Activated CD8-positive, alpha-beta memory T cell treated with anti-CD3 and anti-CD28 coated beads, Interleukin-2, amount 10 ng/mL, durations not matched to agents 7 days and 5 days (primary cell): Measurements from ENCODE around the gene DNAH8. TPM values are rescaled to one million over a fixed set of nuclear protein-coding genes. Genes with fewer than 3 reads are reported as not detected.
"Not testable (repeated sequence)": the region's sequence is repeated elsewhere in the genome, so short reads cannot be mapped to it uniquely, and the experiment has no call there.

Source experiments
- ATAC-seq: fragments of 150-1000 bp; cut with Tn5 transposase; one replicate; pipeline ENCODE4 v1.10.0; 2021; ENCODE audit warnings: moderate library complexity
- CTCF ChIA-PET: fragments of 350-600 bp; sonication (Branson Sonifier 250); formaldehyde crosslinking; loops from one replicate; lab custom pipeline; 2021; ENCODE audit warnings: antibody characterized with exemption; lab: Charles Lee
- DNase-seq: peaks from one replicate; pipeline ENCODE4 v3.0.0-alpha.2; 2020
- H3K27ac Mint-ChIP-seq: one replicate; pipeline ENCODE4 v1.8.0; 2021; ENCODE audit warnings: mild to moderate bottlenecking, mixed read lengths
- H3K27me3 Mint-ChIP-seq: one replicate; pipeline ENCODE4 v1.8.0; 2021; ENCODE audit warnings: mixed read lengths
- H3K36me3 Mint-ChIP-seq: one replicate; pipeline ENCODE4 v1.8.0; 2021; ENCODE audit warnings: mild to moderate bottlenecking, mixed read lengths
- H3K4me1 Mint-ChIP-seq: one replicate; pipeline ENCODE4 v1.8.0; 2021; ENCODE audit warnings: mixed read lengths
- H3K4me3 Mint-ChIP-seq: one replicate; pipeline ENCODE4 v1.8.0; 2021; ENCODE audit warnings: mild to moderate bottlenecking, moderate library complexity, mixed read lengths
- H3K9me3 Mint-ChIP-seq: one replicate; pipeline ENCODE4 v1.8.0; 2022; ENCODE audit warnings: low read depth, mixed read lengths
- total RNA-seq, 2 experiments: library from RNA; stranded (reverse); gene quantifications; one replicate each; pipeline ENCODE4 v1.2.3, GENCODE V29; 2021

DNAH8 gene
- total RNA-seq, 2 experiments from 2014 or later, result 0.12 to 0.15 TPM

DNA sequence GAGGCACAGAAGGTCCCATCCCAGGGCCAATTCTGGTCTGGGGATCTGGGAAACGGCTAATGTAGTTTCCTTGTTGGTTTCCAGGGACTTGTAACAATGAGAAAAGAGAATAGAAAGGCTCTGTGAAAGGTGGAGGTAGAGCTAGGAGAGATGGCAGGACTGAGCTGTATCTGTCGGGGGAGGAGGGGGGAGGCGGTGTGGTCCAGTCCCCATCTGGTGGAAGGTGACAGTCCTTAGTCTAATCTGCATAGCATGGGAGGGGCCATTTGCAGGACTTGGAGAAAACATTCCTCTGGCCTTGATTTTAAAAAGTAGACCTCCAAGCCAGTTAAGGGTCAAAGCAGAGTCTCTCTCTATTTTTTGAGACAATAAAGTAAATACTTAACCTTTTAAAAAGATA is 137.1 kb downstream of the DNAH8 start:
- CTCF ChIA-PET, result no interaction called here
- Mint-ChIP-seq H3K27ac (no peak overlapping the region), H3K27me3 (peaks cover 26% of the 10 kb centered on the region), H3K9me3 (no peaks in the 10 kb centered on the region), H3K4me3 (no peak overlapping the region), H3K4me1 (no peaks in the 10 kb centered on the region), H3K36me3 (no peaks in the 10 kb centered on the region)
- no peak for DNase-seq
- no peak for ATAC-seq

GRCh38 chr6:38853236-38853635 is 138.1 kb downstream of the DNAH8 start:
- H3K9me3 Mint-ChIP-seq, result no peaks in the 10 kb centered on the region
- CTCF ChIA-PET, result no interaction called here
- H3K4me1 Mint-ChIP-seq, result no peaks in the 10 kb centered on the region
- H3K27ac Mint-ChIP-seq, result no peak overlapping the region
- ATAC-seq (no peak), DNase-seq (no peak)
- H3K36me3 Mint-ChIP-seq, result no peaks in the 10 kb centered on the region
- H3K27me3 Mint-ChIP-seq, result peaks cover 29% of the 10 kb centered on the region
- H3K4me3 Mint-ChIP-seq, result no peak overlapping the region

- Mint-ChIP-seq H3K9me3 (no peaks in the 10 kb centered on the region), H3K27ac (no peak overlapping the region), H3K4me3 (no peak overlapping the region), H3K4me1 (no peaks in the 10 kb centered on the region), H3K27me3 (peaks cover 19% of the 10 kb centered on the region), H3K36me3 (no peaks in the 10 kb centered on the region)
- CTCF ChIA-PET, result interaction anchor here (1.3 to 1.6 kb wide), 2 partner anchors 16 to 19 kb away, joined by 3 to 4 read pairs; no protein-coding TSS in a partner anchor
- ATAC-seq (no peak), DNase-seq (no peak)
Measured at GRCh38 chr6:38856492-38856891, 141.4 kb downstream of the DNAH8 start.

DNA sequence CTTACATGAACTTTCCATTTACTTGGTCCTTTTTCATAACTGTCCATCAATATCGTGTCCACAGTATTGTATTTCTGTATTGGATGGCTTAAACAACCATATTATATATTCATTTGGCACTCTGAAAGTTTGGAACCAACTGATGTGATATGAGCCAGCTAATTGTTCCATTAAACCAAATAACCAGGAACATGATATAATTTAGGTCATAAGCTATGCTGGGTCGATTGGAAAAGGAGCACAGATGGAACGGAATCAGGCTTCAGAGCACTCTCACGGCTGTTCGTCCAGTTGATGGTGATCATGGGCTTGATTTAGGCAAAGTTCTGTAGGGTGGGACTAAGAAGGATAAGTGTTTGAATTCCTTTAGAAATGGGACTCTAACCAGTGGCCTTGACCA is 142.7 kb downstream of the DNAH8 start:
- Mint-ChIP-seq H3K27ac (no peak overlapping the region), H3K9me3 (no peaks in the 10 kb centered on the region), H3K4me3 (no peak overlapping the region), H3K36me3 (no peaks in the 10 kb centered on the region), H3K27me3 (peaks cover 16% of the 10 kb centered on the region), H3K4me1 (no peaks in the 10 kb centered on the region)
- ATAC-seq (no peak), DNase-seq (no peak)
- CTCF ChIA-PET, result interaction anchor here (1.3 to 3.1 kb wide), 2 partner anchors 15 to 17 kb away, joined by 3 to 7 read pairs; no protein-coding TSS in a partner anchor

GRCh38 chr6:38860041-38860440 is 144.9 kb downstream of the DNAH8 start:
- Mint-ChIP-seq H3K27me3 (peaks cover 18% of the 10 kb centered on the region), H3K36me3 (no peaks in the 10 kb centered on the region), H3K27ac (no peak overlapping the region), H3K4me3 (no peak overlapping the region), H3K4me1 (no peaks in the 10 kb centered on the region), H3K9me3 (no peaks in the 10 kb centered on the region)
- ATAC-seq, result no peak
- CTCF ChIA-PET, result interaction anchor here (3.1 kb wide), 1 partner anchor 12 kb away, joined by 7 read pairs; no protein-coding TSS in a partner anchor
- DNase-seq, result no peak

GRCh38 chr6:38861926-38862401 is 146.9 kb downstream of the DNAH8 start:
- Mint-ChIP-seq H3K9me3 (no peaks in the 10 kb centered on the region), H3K27me3 (peaks cover 13% of the 10 kb centered on the region), H3K36me3 (no peaks in the 10 kb centered on the region), H3K27ac (no peak overlapping the region), H3K4me3 (no peak overlapping the region), H3K4me1 (no peaks in the 10 kb centered on the region)
- DNase-seq (no peak), ATAC-seq (no peak)
- CTCF ChIA-PET, result no interaction called here

DNA sequence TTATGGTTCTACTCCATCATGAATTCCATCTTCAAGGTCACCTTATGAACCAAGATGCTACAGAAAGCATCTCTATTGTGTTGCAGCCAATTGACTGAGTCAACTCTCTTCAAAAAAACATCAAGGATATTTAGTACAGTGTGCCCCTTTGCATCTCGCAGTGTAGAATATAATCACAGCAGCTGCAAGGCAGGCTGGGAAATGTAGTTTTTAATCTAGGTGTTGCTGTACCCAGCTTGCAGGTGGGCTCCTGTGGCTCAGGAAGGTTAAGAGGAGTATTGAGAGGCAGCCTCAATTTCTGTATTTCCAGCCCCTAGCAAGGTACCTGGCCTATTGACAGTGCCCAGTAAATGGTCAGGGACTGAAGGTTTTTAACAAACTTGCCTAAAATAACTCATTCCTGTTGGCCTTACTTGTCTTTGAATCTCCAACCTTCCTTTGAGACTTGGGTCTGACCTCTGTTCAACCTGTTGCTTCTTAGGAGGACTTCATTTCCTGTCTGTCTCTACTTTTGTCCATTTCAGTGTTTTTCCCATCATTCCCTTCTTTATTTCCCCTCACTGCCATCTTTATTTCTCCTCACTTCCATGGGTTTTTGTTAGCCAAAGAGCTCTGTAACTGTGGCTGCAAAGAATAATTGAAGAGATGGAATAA is 150.5 kb downstream of the DNAH8 start:
- H3K36me3 Mint-ChIP-seq, result no peaks in the 10 kb centered on the region
- CTCF ChIA-PET, result no interaction called here
- no peaks in the 10 kb centered on the region for H3K4me1 Mint-ChIP-seq
- no peak overlapping the region for H3K27ac Mint-ChIP-seq
- no peak overlapping the region for H3K4me3 Mint-ChIP-seq
- H3K9me3 Mint-ChIP-seq, result no peaks in the 10 kb centered on the region
- H3K27me3 Mint-ChIP-seq, result peaks cover 19% of the 10 kb centered on the region
- ATAC-seq (no peak), DNase-seq (no peak)

GRCh38 chr6:38867726-38868125 is 152.6 kb downstream of the DNAH8 start:
- peaks cover 5% of the 10 kb centered on the region for H3K4me1 Mint-ChIP-seq
- DNase-seq (no peak), ATAC-seq (no peak)
- no peak overlapping the region for H3K4me3 Mint-ChIP-seq
- no peaks in the 10 kb centered on the region for H3K9me3 Mint-ChIP-seq
- no peak overlapping the region for H3K27ac Mint-ChIP-seq
- CTCF ChIA-PET, result interaction anchor here (0.7 kb wide), 2 partner anchors 242 to 416 kb away, joined by 3 read pairs; no protein-coding TSS in a partner anchor
- no peaks in the 10 kb centered on the region for H3K36me3 Mint-ChIP-seq
- H3K27me3 Mint-ChIP-seq, result peaks cover 15% of the 10 kb centered on the region

- Mint-ChIP-seq H3K4me3 (no peak overlapping the region), H3K36me3 (peaks cover 1% of the 10 kb centered on the region), H3K27ac (no peak overlapping the region), H3K27me3 (peaks cover 9% of the 10 kb centered on the region), H3K9me3 (no peaks in the 10 kb centered on the region), H3K4me1 (peaks cover 29% of the 10 kb centered on the region)
- ATAC-seq, result peak; percentile 47
- peak; percentile 75 for DNase-seq
- CTCF ChIA-PET, result interaction anchor here (0.6 to 3.7 kb wide), 39 partner anchors 10 to 450 kb away, joined by 3 to 16 read pairs (median 4); no protein-coding TSS in a partner anchor
Measured at GRCh38 chr6:38871741-38872568, 156.8 kb downstream of the DNAH8 start.

- CTCF ChIA-PET, result interaction anchor here (0.8 to 3.7 kb wide), 21 partner anchors 9 to 437 kb away, joined by 3 to 16 read pairs (median 4); no protein-coding TSS in a partner anchor
- ATAC-seq (no peak), DNase-seq (no peak)
- Mint-ChIP-seq H3K27ac (no peak overlapping the region), H3K9me3 (no peaks in the 10 kb centered on the region), H3K36me3 (peaks cover 4% of the 10 kb centered on the region), H3K4me1 (peaks cover 36% of the 10 kb centered on the region), H3K4me3 (no peak overlapping the region), H3K27me3 (peaks cover 5% of the 10 kb centered on the region)
Measured at GRCh38 chr6:38873001-38873400, 157.9 kb downstream of the DNAH8 start.

DNA sequence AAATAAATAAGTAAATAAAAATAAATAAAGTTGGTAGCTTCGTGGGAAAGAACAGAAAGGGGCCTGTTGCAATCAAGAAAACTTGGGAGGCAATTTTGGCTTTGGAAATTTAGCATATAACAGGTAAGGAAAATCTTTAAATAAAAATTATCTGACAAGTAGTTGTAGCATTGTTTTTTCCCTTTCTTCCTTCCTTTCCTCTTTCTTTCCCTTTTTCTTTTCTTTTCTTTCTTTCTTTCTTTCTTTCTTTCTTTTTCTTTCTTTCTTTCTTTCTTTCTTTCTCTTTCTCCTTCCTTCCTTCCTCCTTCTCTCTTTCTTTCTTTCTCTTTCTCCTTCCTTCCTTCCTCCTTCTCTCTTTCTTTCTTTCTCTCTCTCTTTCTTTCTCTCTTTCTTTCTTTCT is 158.7 kb downstream of the DNAH8 start:
- DNase-seq, ATAC-seq, H3K27me3 Mint-ChIP-seq, H3K4me3 Mint-ChIP-seq, H3K9me3 Mint-ChIP-seq, H3K27ac Mint-ChIP-seq, H3K36me3 Mint-ChIP-seq: not testable (repeated sequence)
- peaks cover 36% of the 10 kb centered on the region for H3K4me1 Mint-ChIP-seq
- CTCF ChIA-PET, result interaction anchor here (1.5 to 3.7 kb wide), 8 partner anchors 9 to 436 kb away, joined by 4 to 16 read pairs (median 8); no protein-coding TSS in a partner anchor

DNA sequence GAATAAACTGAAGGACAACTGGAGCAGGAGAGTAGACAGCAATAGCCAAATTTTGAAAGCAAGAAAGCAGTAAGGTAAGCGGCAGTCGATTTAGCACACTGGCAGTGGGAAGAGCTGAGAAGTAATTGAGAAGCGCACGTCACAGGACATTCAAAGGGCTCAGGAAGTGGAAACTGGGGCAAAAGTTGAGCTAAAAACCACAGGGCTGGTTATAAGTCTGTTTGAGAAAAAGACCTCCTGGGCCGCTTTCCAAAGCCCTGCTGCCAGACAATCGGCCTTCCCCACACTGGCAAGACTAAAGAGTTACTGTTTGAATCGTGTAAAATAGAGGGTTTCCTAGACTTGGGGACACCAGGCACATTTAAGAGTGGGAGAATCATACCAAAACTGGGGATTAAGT is 161.4 kb downstream of the DNAH8 start:
- peak overlapping the region; percentile 47 for H3K4me3 Mint-ChIP-seq
- CTCF ChIA-PET, result interaction anchor here (1.2 to 2.6 kb wide), 4 partner anchors 11 to 427 kb away, joined by 3 to 11 read pairs (median 6); no protein-coding TSS in a partner anchor

GRCh38 chr6:38877721-38878120 is 162.6 kb downstream of the DNAH8 start:
- H3K4me1 Mint-ChIP-seq, result peaks cover 32% of the 10 kb centered on the region
- CTCF ChIA-PET, result interaction anchor here (1.2 to 1.3 kb wide), 2 partner anchors 10 to 289 kb away, joined by 3 to 4 read pairs; no protein-coding TSS in a partner anchor
- no peaks in the 10 kb centered on the region for H3K27me3 Mint-ChIP-seq
- H3K36me3 Mint-ChIP-seq, result peaks cover 7% of the 10 kb centered on the region
- no peak for DNase-seq
- no peak overlapping the region for H3K27ac Mint-ChIP-seq
- H3K9me3 Mint-ChIP-seq, result no peaks in the 10 kb centered on the region
- ATAC-seq, result no peak
- no peak overlapping the region for H3K4me3 Mint-ChIP-seq

More for the DNA sequence above, 161.4 kb downstream of the DNAH8 start:
- ATAC-seq, result peak; percentile 94
- no peaks in the 10 kb centered on the region for H3K9me3 Mint-ChIP-seq
- peaks cover 7% of the 10 kb centered on the region for H3K36me3 Mint-ChIP-seq
- peak; percentile 74 for DNase-seq
- peak overlapping the region; percentile 88 for H3K27ac Mint-ChIP-seq
- H3K27me3 Mint-ChIP-seq, result no peaks in the 10 kb centered on the region
- peaks cover 36% of the 10 kb centered on the region for H3K4me1 Mint-ChIP-seq
